ENCODE data around the gene SCAMP3.

Gene SCAMP3

GRCh38 chr1:155301342-155301841 is 39.2 kb upstream of the SCAMP3 start, which contains the start of gene PKLR:
Gene PKLR, minus strand, starts transcription at chr1:155301438. Its CDS starts 43 bp downstream, at chr1:155301395.
- TF ChIP-seq CTCF (IDR thresholded peaks at IDR 0.05) = no peak
- no peak for TF ChIP-seq ZFX (IDR thresholded peaks at IDR 0.05; ENCODE audit: borderline replicate concordance)
- H3K27ac ChIP-seq = no peak within 1 kb of the TSS

- TF ChIP-seq CTCF (IDR thresholded peaks at IDR 0.05) (no peak), ZFX (IDR thresholded peaks at IDR 0.05; ENCODE audit: borderline replicate concordance) (no peak)
- H3K27ac ChIP-seq = no peak overlapping the region
These were observed 38.6 kb upstream of the SCAMP3 start for GRCh38 chr1:155300553-155301329.

GRCh38 chr1:155300024-155300423 is 37.9 kb upstream of the SCAMP3 start:
- no peak overlapping the region for H3K27ac ChIP-seq
- TF ChIP-seq ZFX (IDR thresholded peaks at IDR 0.05; ENCODE audit: borderline replicate concordance) (no peak), CTCF (IDR thresholded peaks at IDR 0.05) (no peak)

GRCh38 chr1:155297384-155297783 is 35.2 kb upstream of the SCAMP3 start:
- no peak for TF ChIP-seq ZFX (IDR thresholded peaks at IDR 0.05; ENCODE audit: borderline replicate concordance)
- TF ChIP-seq CTCF (IDR thresholded peaks at IDR 0.05) = no peak
- H3K27ac ChIP-seq = no peak overlapping the region

DNA sequence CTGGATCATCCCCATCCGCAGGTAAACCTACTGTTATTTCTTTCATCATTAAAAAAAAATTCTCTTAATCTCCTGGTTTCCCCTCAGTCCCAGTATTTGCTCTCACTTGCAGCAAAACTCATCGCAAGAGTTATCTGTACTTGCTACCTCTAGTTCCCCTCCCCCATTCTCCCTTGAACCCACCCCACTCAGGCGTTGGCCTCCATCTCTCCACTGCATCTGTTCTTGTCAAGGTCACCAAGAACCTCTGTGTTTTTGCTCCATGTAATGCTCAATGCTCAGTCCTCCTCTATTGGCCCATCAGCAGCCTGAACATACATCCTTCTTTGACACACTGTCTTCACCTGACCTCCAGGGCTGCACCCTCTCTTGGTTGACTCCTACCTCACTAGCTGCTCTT is 34.5 kb upstream of the SCAMP3 start:
- TF ChIP-seq CTCF (IDR thresholded peaks at IDR 0.05) = no peak
- TF ChIP-seq ZFX (IDR thresholded peaks at IDR 0.05; ENCODE audit: borderline replicate concordance) = no peak
- no peak overlapping the region for H3K27ac ChIP-seq

- no peak overlapping the region for H3K27ac ChIP-seq
- TF ChIP-seq ZFX (IDR thresholded peaks at IDR 0.05; ENCODE audit: borderline replicate concordance) (no peak), CTCF (IDR thresholded peaks at IDR 0.05) (no peak)
These were observed 33.7 kb upstream of the SCAMP3 start for GRCh38 chr1:155295942-155296267.

DNA sequence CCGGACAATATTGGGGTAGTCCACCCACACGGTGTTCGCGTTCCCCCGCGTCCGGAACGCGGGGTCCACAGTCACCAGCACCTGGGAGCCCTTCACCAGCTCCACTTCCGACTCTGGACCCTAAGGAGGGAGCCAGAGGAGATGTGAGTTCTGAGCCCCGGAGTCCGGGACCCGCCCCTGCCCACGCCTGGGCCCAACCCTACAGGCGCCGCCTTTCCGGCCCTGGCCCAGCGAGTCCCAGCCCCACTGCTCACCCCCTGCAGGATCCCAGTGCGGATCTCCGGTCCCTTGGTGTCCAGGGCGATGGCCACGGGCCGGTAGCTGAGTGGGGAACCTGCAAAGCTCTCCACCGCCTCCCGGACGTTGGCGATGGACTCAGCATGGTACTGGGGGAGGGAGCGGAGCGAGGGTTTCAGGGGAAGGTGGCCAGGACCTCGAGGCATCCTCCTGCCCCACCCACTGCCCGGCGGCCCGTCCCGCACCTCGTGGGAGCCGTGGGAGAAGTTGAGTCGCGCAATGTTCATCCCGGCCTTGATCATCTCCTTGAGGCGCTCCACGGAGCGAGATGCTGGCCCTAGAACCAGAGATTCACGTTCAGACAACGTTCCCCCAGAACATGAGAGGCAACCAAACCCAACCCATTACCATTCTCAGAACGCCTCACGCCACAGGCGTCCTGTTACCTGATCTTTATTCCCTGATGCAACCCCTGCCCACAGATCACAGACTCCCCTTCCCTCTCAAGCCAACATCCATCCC is 33.2 kb upstream of the SCAMP3 start:
- no peak overlapping the region for H3K27ac ChIP-seq
- TF ChIP-seq ZFX (IDR thresholded peaks at IDR 0.05; ENCODE audit: borderline replicate concordance) (no peak), CTCF (IDR thresholded peaks at IDR 0.05) (no peak)

Measured in 22Rv1 (cell line).